ENCODE measurements around the gene MYT1. TPM values are rescaled to one million over a fixed set of nuclear protein-coding genes. Genes with fewer than 3 reads are reported as not detected.

MYT1 gene
- total RNA-seq, 1 experiment from 2014 or later = not detected

- no peak overlapping the region for H3K27ac Mint-ChIP-seq (ENCODE audit: low read depth, unreplicated experiment)
- H3K27me3 Mint-ChIP-seq (ENCODE audit: insufficient read depth, unreplicated experiment) = peaks cover 79% of the 10 kb centered on the region
- intact Hi-C loops (cut with micrococcal nuclease) = no loop called here
- no peak overlapping the region for H3K4me3 Mint-ChIP-seq (ENCODE audit: unreplicated experiment)
- CTCF ChIA-PET = no interaction called here
- TF ChIP-seq CTCF (IDR thresholded peaks at IDR 0.05; ENCODE audit: unreplicated experiment) = no peak
- H3K4me1 Mint-ChIP-seq (ENCODE audit: insufficient read depth, unreplicated experiment) = no peaks in the 10 kb centered on the region
- H3K36me3 Mint-ChIP-seq (ENCODE audit: insufficient read depth, unreplicated experiment) = no peaks in the 10 kb centered on the region
- no TSS peak for BruUV-seq (replicated peaks)
- DNase-seq (ENCODE audit: unreplicated experiment) = no peak
- no peaks in the 10 kb centered on the region for H3K9me3 Mint-ChIP-seq (ENCODE audit: unreplicated experiment)
- POLR2A ChIA-PET = interaction anchor here (1.0 kb wide), 2 partner anchors 13 to 41 kb away, joined by 3 read pairs; no protein-coding TSS in a partner anchor
These were observed 32.6 kb downstream of the MYT1 start for GRCh38 chr20:64196847-64197306.

DNA sequence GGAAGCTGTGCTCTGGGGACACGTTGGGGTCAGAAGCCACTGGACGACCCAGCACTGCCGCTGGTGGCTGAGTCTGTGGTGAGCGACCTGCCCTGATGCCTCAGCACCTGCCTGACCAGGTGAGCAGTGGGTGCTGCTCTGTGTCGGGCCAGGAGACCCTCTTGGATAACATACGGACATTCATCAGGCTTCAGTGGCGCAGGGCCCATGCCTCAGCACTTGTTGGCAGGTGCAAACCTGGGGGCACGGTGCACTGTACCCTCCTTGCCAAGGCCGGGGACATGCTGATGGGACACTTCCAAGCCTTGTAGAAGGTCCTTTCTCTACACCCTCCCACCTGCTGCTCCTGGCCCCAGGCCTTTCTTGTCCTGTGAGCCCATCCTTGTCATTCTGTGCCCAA is 34.1 kb downstream of the MYT1 start:
- BruUV-seq (replicated peaks) = no TSS peak
- ChIA-PET POLR2A (no interaction called here), CTCF (interaction anchor here (0.6 to 0.8 kb wide), 2 partner anchors 55 to 978 kb away, joined by 3 read pairs; no protein-coding TSS in a partner anchor)
- Mint-ChIP-seq H3K4me1 (ENCODE audit: insufficient read depth, unreplicated experiment) (no peaks in the 10 kb centered on the region), H3K27me3 (ENCODE audit: insufficient read depth, unreplicated experiment) (peaks cover 65% of the 10 kb centered on the region), H3K36me3 (ENCODE audit: insufficient read depth, unreplicated experiment) (no peaks in the 10 kb centered on the region), H3K4me3 (ENCODE audit: unreplicated experiment) (no peak overlapping the region), H3K27ac (ENCODE audit: low read depth, unreplicated experiment) (no peak overlapping the region), H3K9me3 (ENCODE audit: unreplicated experiment) (no peaks in the 10 kb centered on the region)
- intact Hi-C loops (cut with micrococcal nuclease) = no loop called here
- no peak for TF ChIP-seq CTCF (IDR thresholded peaks at IDR 0.05; ENCODE audit: unreplicated experiment)
- DNase-seq (ENCODE audit: unreplicated experiment) = no peak

GRCh38 chr20:64199395-64199794 is 35.1 kb downstream of the MYT1 start:
- H3K36me3 Mint-ChIP-seq (ENCODE audit: insufficient read depth, unreplicated experiment) = no peaks in the 10 kb centered on the region
- BruUV-seq (replicated peaks) = no TSS peak
- CTCF ChIA-PET = no interaction called here
- no peaks in the 10 kb centered on the region for H3K9me3 Mint-ChIP-seq (ENCODE audit: unreplicated experiment)
- POLR2A ChIA-PET = interaction anchor here (0.9 kb wide), 1 partner anchor 57 kb away, joined by 3 read pairs; the partner anchor contains the start of gene PCMTD2
- DNase-seq (ENCODE audit: unreplicated experiment) = no peak
- TF ChIP-seq CTCF (IDR thresholded peaks at IDR 0.05; ENCODE audit: unreplicated experiment) = no peak
- peaks cover 55% of the 10 kb centered on the region for H3K27me3 Mint-ChIP-seq (ENCODE audit: insufficient read depth, unreplicated experiment)
- H3K4me1 Mint-ChIP-seq (ENCODE audit: insufficient read depth, unreplicated experiment) = no peaks in the 10 kb centered on the region
- intact Hi-C loops (cut with micrococcal nuclease) = no loop called here
- no peak overlapping the region for H3K4me3 Mint-ChIP-seq (ENCODE audit: unreplicated experiment)
- no peak overlapping the region for H3K27ac Mint-ChIP-seq (ENCODE audit: low read depth, unreplicated experiment)

DNA sequence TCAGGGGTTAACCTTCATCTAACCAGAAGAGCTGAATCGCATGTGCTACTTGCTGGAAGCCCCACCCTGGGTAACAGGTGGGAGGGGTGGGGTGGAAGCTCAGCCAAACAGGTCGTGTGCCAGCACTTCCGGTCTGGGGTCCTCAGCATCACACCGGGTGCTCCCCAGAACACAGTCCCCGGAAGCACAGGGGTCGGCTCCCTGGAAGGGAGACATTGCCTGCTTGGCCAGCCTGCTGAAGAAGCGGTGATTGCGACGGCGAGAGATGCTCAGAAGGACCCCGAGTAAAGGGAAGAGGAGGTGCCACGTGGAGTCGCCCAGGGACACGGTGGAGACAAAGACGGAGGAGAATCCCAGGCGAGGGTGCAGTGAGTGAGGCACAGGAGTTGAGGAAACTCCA is 36.5 kb downstream of the MYT1 start:
- no TSS peak for BruUV-seq (replicated peaks)
- no peak for DNase-seq (ENCODE audit: unreplicated experiment)
- peaks cover 3% of the 10 kb centered on the region for H3K4me1 Mint-ChIP-seq (ENCODE audit: insufficient read depth, unreplicated experiment)
- H3K27me3 Mint-ChIP-seq (ENCODE audit: insufficient read depth, unreplicated experiment) = peaks cover 43% of the 10 kb centered on the region
- ChIA-PET POLR2A (no interaction called here), CTCF (no interaction called here)
- no peaks in the 10 kb centered on the region for H3K9me3 Mint-ChIP-seq (ENCODE audit: unreplicated experiment)
- no peaks in the 10 kb centered on the region for H3K36me3 Mint-ChIP-seq (ENCODE audit: insufficient read depth, unreplicated experiment)
- H3K4me3 Mint-ChIP-seq (ENCODE audit: unreplicated experiment) = no peak overlapping the region
- TF ChIP-seq CTCF (IDR thresholded peaks at IDR 0.05; ENCODE audit: unreplicated experiment) = no peak
- intact Hi-C loops (cut with micrococcal nuclease) = no loop called here
- H3K27ac Mint-ChIP-seq (ENCODE audit: low read depth, unreplicated experiment) = no peak overlapping the region

All from MCF 10A (cell line).